Stimulated activated CD4-positive, alpha-beta T cell treated with anti-CD3 and anti-CD28 coated beads, Interleukin-12 subunit alpha, Interleukin-12 subunit beta, amount 100 ng/mL, for 24 hours (primary cell): ENCODE measurements around the gene TDRD9.

ENCODE experiments used
- DNase-seq, 2 experiments: peaks; one replicate each; pipeline ENCODE4 v3.0.0-alpha.2; 2020; ENCODE audit warnings: low read depth in 2 of 2

Gene TDRD9

DNA sequence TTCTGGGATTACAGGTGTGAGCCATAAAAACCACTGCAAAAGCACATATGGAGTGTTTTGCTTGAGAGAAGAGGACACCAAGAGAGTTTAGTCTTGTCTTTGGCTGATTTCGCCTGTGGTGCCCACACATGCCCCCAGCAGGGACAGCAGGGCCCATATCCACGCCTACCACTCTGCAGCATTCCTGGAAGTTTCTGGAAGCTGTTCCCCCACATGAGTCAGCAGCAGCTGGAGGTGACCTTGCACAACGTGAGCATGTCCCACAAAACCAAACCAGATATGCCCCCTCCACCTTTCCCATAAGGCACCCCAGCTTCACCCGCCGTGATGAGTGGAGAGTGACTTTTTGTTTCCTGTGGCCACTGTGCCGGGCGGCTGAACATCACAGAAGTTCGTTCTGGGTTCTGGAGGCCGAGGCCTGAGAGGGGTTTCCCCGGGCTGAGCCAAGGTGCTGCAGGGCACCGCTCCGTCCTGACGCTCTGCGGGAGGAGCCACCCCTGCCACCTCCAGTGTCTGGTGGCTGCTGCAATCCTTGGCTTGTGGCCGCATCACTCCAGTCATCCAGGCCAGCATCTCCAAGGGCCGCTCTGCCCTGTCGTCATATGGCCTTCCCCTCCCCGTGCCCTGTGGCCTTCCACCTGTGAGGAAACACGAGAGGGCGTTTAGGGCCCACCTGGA, 162.0 kb downstream of the TDRD9 start:
- DNase-seq: no peak

DNA sequence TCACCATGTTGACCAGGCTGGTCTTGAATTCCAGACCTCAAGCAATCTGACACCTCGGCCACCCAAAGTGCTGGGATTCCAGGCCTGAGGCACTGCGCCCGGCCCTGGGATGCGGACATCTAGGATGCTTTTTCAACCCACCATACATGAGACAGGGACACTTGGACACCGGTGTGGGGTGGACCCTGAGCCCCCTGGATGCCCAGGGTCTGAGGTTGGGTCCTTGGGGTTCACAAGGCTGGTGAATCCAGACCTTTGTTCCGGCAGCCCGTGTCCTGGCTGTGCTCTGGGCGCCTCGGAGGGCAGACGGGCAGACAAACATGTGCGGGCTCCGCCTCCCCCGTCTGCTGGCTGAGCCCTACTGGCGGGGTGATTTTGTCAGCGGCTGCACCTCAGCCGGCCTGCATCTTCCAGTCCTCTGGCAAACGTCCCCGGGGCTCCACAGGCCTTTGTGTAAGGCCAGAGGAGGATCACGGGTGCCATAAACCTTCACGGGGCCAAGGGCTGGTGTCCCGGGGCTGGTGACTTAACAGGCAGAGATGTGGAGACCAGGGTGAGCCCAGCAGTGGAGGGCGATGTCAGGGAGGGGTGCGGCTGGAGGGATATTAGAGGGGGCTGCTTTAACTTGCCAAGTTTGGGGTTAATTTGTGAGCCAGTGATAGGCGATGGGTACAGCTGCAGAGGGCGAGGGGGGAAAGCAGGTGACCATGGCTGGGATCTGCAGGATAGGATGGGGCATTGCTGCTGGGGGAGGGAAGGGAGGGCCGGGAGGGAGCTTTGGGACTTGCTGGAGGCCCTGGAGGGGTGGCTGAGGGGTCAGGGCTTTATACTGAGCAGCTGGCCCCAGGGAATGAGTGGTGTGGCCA, 163.0 kb downstream of the TDRD9 start:
- no peak for DNase-seq

- no peak for DNase-seq
Measured at GRCh38 chr14:104091927-104092771, 163.9 kb downstream of the TDRD9 start.

DNA sequence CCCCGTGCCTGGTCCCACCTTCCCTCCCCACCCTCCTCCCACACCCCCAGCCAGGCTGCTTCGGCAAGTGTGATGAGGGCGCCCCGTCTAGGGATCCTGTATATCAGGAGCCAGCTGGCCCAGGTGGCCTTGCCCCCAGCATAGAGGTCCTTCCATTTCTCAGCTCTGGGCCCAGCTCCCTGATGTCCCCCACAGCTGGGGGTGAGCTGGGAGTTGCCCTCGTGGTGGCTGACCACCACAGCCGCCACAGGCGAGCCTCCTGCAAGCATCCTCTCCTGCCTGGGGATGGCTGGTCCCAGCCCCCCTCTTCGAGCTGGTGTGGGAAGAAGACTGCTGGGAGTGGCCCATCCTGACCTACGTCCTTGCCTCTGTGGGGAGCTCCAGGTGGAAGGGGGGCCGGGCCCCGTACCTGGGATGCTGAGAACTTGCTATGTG, 164.7 kb downstream of the TDRD9 start:
- no peak for DNase-seq

DNA sequence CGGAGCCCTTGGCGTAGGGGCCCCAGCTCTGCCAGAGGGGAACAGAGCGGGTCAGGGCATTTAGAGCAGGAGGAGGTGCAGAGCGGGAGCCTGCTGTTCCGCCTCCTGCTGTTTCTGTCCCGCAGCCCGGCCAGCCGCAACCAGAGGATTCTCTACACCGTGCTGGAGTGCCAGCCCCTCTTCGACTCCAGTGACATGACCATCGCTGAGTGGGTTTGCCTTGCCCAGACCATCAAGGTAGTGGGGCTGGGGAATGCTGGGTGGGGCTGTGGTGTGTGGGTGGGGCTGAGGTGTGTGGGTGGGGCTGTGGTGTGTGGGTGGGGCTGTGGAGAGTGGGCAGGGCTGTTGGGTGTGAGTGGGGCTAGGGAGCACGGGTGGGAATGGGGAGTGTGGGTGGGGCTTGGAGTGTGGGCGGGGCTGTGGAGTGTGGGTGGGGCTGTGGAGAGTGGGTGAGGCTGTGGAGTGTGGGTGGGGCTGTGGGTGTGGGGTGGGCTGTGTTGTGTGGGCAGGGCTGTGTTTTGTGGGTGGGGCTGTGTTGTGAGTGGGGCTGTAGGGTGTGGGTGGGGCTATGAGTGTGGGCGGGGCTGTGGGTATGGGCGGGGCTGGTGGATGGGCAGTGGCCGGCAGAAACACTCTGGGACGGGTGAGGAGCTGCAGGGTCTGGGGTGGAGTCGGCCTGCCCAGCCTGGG, 165.3 kb downstream of the TDRD9 start:
- DNase-seq: no peak

DNA sequence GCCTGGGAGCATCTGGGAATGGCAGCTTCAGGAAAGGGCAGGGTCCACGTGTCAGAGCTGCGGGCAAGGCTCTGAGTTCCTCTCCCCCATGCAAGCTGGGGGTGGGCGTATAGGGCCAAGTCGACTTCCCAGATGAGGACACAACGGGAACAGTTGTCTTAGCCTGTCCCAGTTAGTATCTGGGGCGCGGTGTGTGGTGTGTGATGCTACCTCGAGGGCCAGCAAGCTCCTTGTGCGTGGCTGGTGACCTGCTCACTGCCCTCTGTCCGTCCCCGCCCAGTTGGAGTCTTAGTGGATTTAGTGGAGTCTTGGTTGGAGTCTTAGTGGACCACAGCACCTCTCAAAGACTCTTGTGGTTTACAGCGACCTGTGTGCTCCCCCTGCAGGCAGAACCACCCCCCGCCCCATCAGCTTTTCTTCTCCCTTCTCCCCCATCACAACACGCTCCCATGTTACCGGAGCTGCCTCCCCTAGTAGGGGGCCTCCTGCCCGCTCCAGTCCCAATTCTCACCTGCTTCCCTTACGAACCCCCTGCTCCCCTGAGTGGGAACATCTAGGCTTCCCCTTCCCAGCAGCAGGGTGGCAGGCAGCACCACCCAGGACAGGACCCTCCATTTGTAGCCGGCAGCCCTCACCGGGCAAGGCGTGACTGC, 165.9 kb downstream of the TDRD9 start:
- no peak for DNase-seq

DNA sequence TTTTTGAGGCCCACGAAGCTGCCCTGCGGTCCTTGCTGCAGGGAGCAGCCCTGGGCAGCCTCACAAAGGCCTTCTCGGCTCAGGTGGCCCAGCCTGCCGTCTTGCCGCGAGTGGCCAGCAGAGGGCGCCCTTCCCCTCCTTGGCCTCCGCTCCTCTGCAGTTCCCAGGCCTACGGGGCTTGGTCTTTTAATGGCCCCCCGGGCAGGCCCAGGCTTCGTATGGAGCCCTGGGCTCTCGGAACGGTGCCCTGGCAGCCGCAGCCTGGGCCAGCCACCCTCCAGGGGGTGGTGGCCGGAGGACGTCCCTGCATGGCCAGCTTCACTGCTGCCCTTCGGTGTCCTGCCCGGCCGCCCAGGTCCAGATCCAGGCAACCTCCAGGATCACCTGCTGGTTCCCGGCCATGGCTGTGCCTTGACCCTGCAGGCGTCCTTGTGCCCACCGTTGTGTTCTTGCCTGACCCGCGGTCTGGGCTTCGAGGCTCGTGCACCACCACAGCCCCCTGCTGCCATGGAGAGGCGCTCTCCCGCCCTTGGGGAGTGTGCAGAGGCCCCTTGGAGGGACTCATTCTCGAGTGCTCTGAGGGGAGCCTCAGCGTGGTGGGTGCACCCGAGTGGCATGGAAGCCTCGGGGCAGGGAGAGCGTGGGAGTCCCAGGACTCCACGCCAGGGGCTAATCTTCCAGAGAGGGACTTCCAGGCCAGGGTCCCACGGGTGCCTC, 166.6 kb downstream of the TDRD9 start:
- DNase-seq: peak; percentile 53 to 77

GRCh38 chr14:104095426-104096310, 167.4 kb downstream of the TDRD9 start:
- no peak for DNase-seq

DNA sequence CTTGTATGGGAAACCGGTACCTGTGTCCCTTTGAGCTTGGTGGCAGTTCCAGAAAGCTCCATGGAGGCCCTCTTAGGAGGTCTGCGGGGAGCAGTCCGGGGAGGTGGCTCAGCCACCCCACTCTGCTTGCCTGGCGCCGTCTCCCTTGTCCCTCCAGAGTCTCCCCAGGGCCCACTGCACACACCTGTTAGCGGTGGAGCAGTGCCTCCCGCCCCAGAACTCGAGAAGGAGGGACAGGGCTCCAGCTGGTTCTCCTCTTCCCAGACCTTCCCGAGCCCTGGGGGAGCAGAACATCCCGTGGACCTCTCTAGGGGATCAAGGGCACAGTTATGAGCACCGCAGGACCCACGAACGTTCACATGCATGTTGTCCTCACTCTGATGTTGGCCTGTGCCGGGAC, 168.1 kb downstream of the TDRD9 start:
- no peak for DNase-seq

- no peak for DNase-seq
Measured at GRCh38 chr14:104096751-104097700, 168.8 kb downstream of the TDRD9 start.

DNA sequence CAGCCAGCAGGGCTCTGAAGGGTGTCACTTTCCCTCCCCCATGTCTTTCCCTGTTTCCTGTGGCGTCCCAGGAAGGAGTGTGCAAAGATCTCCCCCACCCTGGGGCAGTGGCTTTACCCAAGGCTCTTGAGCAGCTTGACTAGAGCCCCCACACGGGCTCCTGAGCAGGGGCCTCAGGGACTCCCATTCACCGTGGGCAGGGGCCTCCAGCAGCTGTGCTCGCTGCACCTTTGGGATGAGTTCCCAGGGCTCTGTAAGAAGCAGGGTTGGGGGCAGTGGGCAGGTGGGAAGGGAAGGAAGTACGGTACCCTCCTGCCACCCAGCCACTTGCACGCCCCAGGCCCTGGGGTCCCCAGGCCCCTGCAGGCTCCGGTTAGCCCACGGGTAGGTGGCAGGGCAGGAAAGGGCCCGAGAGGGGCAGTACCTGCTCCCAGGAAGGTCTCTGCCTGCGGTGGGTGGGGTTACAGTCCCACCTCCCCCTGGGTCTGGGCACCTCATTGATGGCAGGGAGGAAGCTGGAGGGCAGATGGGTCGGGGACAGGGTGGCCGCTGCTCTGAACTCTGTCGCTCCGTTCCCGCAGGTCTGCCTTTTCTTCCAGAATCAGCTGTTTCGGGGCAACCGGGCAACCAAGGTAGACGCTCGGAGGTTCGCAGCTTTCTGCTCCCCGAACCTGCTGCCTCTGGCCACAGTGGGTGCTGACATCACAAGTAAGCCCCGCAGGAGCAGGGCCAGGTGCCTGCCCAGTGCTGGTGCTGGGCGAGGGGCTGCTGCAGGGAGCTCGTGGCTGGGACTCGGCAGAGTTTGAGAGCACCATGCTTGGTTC, 170.2 kb downstream of the TDRD9 start:
- no peak for DNase-seq

DNA sequence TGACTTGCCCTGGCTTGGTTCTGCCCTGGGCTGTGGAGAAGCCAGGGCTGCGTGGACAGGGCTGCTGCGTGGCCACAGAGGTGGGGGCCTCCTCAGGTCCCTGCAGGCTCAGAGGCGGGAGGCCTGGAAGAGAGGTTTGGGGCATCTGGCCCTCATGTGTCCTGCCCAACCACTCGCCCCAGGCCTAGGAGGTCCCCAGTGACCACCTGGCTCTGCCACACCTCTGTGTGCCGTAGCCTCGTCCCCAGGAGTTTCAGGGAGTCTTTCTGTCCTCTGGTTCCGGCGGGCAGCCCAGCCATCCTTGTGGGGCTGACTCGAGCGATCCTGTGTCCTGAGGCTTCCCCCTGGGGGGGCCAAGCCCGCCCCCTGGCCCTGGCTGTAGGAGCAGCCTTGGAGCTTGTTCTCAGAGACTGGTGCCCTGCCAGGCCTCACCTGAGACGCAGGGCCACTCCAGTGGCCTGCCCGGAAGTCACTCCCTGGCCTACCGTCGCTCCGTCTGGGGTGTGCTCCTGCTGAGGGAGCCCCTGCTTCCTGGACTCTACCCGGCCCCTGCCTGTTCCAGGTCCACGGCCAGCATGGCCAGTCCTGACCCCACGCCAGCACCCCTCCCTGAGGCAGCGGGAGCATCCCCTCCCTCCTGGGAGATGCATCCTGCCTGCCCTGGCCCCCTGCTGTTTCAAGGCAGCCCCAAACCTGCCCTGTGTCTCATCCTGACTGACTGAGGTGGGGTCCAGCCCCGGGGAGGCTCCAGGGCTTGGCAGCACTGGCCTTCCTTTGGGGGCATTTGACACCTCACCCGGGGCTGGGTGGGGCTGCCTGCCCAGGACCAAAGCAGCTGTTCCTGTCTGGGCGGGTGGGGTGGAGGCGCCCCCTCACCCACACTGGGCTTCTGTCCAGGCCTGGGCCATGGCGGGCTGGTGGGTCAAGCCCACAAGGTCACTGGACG, 171.1 kb downstream of the TDRD9 start:
- DNase-seq: no peak

DNA sequence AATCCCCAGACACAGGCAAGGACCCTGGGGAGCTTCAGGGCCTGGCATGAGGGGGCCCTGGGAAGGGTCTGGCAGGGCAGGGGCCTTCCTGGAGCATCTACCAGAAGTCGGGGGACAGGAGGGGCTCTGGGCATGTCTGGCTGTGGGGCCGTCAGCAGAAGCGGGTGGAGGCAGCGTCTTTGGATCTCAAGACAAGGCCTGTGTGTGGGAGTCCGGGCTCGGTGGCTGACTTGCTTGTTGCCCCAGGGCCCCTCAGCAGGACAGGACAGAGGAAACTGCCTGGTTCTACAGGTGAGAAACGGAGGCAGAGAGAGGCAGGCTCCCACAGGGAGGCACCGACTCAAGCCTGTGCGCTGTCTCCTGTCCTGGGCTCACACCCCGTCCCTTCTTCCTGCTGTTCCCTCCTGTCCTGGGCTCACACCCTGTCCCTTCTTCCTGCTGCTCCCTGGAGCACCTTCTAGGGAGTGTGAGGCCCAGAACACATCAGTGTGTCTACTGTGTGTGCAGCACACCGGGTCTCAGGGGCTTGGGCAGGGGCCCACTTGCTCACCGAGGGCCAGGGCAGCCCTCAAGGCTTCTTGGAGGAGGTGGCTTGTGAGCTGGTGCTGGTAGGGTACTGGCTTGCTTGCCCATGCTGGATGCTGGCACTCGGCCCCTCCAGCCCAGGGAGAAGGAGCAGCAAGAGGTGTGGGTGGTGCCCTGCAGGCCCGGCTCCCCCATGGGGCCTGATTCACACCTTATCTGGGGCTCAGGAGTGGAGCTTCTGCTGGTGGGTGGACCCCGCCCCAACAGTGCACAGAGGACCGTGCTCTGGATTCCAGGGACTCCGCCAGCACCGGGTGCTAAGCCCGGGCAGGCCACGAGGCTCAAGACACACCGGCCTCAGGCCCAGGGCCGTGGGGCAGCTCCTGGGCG, 172.2 kb downstream of the TDRD9 start:
- DNase-seq: no peak

GRCh38 chr14:104101086-104101621, 172.9 kb downstream of the TDRD9 start:
- DNase-seq: no peak
